Breast epithelium (tissue), 4 donors: ENCODE measurements around the gene PIK3R5. TPM values are rescaled to one million over a fixed set of nuclear protein-coding genes. Genes with fewer than 3 reads are reported as not detected.

Experiments used
- DNase-seq, 2 donors: peaks; one replicate each; pipeline ENCODE4 v3.0.0-alpha.2; 2019; ENCODE audit warnings: low spot score in 2 of 2
- H3K27ac ChIP-seq, 2 donors: fragments of 200-600 bp; sonication (generic) in 1 of 2; one replicate each; pipeline ENCODE4 v1.5.1; 2016 to 2019; ENCODE audit warnings: mild to moderate bottlenecking in 1 of 2
- H3K27me3 ChIP-seq, 2 donors: fragments of 200-600 bp; sonication (generic) in 1 of 2; one replicate each; pipeline versions ENCODE4 v1.5.1 to v1.6.0; 2017 to 2019; ENCODE audit warnings: control low read depth in 1 of 2, mild to moderate bottlenecking in 1 of 2
- H3K36me3 ChIP-seq: fragments of 200-600 bp; one replicate; pipeline ENCODE4 v1.5.1; 2019
- H3K4me1 ChIP-seq, 2 donors: fragments of 200-600 bp; sonication (generic); one replicate each; pipeline ENCODE4 v1.5.1; 2016 to 2019; ENCODE audit warnings: control low read depth in 1 of 2
- H3K4me3 ChIP-seq, 3 donors: fragments of 200-600 bp; sonication (generic); 1 replicate in 2 of 3; 2 replicates in 1 of 3; pipeline ENCODE4 v1.5.1; 2016 to 2019; ENCODE audit warnings: mild to moderate bottlenecking in 3 of 3, moderate library complexity in 2 of 3
- H3K9me3 ChIP-seq, 2 donors: fragments of 200-600 bp; sonication (generic) in 1 of 2; one replicate each; pipeline ENCODE4 v1.5.1; 2016 to 2019; ENCODE audit warnings: control low read depth in 1 of 2
- POLR2A ChIP-seq: fragments of 450-650 bp; IDR thresholded peaks from one replicate; pipeline ENCODE4 v1.6.1; 2016; ENCODE audit warnings: antibody characterized with exemption, mild to moderate bottlenecking, moderate library complexity
- POLR2AphosphoS5 ChIP-seq, 3 donors: sonication (generic); formaldehyde crosslinking; IDR thresholded peaks; one replicate each; pipeline ENCODE4 v1.6.1; 2017; ENCODE audit warnings: antibody characterized with exemption in 3 of 3
- intact Hi-C: fragments of 100-400 bp; cut with DNase I; formaldehyde crosslinking; loops from one replicate; pipeline ENCODE4 v1.15.1; 2023; ENCODE audit warnings: low total_unique reads
- total RNA-seq, 3 donors: library from RNA; depleted of rRNA; stranded (reverse); fragments of >200 nt; gene quantifications; one replicate each; pipeline ENCODE4 v1.1.0, GENCODE V29; 2016
- TF ChIP-seq, protein P1 (sequence below), 3 donors: fragments of 450-650 bp; IDR thresholded peaks; one replicate each; pipeline ENCODE4 v1.5.1; 2016 to 2017; ENCODE audit warnings: antibody characterized with exemption in 3 of 3, mild to moderate bottlenecking in 3 of 3, moderate library complexity in 3 of 3

PIK3R5 gene
- total RNA-seq, 3 donors from 2014 or later = 9.8 to 28.6 (median 12.3) TPM

DNA sequence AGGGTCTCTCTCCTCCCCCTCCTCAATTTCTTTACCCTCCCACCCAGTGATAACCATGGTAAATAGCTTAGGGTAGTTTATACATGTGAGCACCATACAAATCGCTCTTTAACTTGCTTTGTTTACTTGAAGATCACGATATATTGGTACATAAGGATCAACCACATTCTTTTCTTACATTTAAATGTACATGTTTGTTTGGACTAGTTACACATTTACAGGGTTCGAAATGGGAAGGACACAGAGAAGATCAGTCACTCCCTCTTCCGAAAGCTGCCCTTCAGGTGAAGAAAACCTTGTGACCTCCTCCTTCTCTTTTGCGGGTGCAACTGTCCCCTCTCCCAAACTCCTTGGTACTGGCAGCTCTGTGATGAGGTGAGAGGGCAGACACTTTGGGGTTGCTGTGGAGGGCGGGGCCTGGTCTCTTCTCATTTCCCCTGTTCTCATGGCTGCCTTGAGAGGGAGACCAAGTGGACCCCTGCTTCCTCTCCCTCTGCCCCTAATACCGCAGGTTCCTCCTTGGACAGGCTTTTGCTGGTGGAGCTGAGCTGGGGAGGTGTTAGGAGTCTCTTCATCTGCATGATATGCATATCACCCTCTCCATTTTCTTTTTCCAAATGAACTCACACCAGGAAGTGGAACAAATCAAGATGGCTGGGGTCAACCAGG is 93.3 kb downstream of the PIK3R5 start:
- no peak overlapping the region for H3K27ac ChIP-seq
- H3K27me3 ChIP-seq = peaks cover 0 to 7% of the 10 kb centered on the region in 2 donors
- H3K9me3 ChIP-seq = no peaks in the 10 kb centered on the region
- no peak for DNase-seq
- no peaks in the 10 kb centered on the region for H3K36me3 ChIP-seq
- H3K4me1 ChIP-seq = no peaks in the 10 kb centered on the region
- intact Hi-C loops = no loop called here
- H3K4me3 ChIP-seq = no peak overlapping the region
- TF ChIP-seq, protein P1, sequence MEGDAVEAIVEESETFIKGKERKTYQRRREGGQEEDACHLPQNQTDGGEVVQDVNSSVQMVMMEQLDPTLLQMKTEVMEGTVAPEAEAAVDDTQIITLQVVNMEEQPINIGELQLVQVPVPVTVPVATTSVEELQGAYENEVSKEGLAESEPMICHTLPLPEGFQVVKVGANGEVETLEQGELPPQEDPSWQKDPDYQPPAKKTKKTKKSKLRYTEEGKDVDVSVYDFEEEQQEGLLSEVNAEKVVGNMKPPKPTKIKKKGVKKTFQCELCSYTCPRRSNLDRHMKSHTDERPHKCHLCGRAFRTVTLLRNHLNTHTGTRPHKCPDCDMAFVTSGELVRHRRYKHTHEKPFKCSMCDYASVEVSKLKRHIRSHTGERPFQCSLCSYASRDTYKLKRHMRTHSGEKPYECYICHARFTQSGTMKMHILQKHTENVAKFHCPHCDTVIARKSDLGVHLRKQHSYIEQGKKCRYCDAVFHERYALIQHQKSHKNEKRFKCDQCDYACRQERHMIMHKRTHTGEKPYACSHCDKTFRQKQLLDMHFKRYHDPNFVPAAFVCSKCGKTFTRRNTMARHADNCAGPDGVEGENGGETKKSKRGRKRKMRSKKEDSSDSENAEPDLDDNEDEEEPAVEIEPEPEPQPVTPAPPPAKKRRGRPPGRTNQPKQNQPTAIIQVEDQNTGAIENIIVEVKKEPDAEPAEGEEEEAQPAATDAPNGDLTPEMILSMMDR (IDR thresholded peaks at IDR 0.05) = no peak
- TF ChIP-seq POLR2A (no peak), POLR2AphosphoS5 (IDR thresholded peaks at IDR 0.05) (no peak)

DNA sequence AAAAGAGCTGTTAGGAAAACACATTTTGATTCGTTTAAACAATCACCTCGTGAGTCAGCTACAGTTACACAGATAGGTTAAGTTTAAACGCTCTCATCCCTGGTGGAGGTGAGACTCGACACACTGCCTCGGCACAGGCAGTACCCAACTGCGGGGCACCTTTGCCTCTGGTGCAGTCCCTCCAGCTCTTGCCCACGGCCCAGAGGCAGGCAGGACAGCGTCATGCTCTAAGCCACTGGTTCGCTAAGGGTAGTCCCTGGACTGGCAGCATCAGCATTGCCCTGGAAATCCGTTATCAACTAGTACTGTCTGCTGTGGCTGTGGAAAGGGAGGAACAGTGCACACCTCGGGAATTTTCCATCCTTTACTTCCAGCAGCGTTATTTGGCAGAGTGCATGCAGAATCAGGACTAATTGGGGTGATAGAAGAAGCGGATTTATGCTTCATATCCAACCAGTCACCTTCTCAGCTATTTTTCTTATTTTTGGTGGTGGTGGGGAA is 94.4 kb downstream of the PIK3R5 start:
- Histone ChIP-seq H3K4me3 (no peak overlapping the region), H3K9me3 (no peaks in the 10 kb centered on the region), H3K36me3 (no peaks in the 10 kb centered on the region), H3K4me1 (no peaks in the 10 kb centered on the region), H3K27me3 (peaks cover 0 to 7% of the 10 kb centered on the region in 2 donors), H3K27ac (no peak overlapping the region)
- TF ChIP-seq POLR2AphosphoS5 (IDR thresholded peaks at IDR 0.05) = no peak
- TF ChIP-seq, protein P1 (IDR thresholded peaks at IDR 0.05) = no peak
- intact Hi-C loops = no loop called here
- DNase-seq = no peak

DNA sequence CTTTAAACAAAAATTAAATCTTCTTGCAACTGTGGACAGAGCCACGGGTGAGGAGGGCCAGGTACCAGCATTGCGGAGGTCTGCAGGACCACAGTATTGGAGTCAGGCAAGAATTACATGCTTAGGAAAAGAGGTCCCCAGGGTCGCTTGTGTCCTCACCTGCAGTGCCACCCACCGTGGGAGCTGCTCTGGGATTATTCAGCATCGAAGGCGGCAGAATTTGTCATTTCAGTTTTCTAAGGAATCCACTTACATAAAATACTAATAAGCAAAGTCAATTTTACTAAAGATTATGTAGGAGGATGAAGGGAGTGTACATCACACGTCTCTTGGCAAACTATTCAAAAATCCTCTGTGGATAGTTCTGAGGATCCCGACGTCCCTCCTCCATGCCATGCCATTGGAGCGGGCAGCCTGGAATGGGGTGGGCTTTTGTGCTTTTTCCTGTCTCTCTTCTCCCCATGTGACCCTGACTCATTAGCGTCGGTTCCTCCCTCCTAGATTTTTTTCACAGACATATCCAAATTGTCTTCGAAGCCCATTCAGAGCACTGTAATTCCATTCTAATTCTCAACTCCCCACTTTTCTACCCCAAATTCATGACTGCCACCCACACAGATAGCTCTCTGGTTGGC is 95.0 kb downstream of the PIK3R5 start:
- no peaks in the 10 kb centered on the region for H3K4me1 ChIP-seq
- H3K9me3 ChIP-seq = no peaks in the 10 kb centered on the region
- DNase-seq = no peak
- H3K36me3 ChIP-seq = no peaks in the 10 kb centered on the region
- no peak overlapping the region for H3K4me3 ChIP-seq
- no peak overlapping the region for H3K27ac ChIP-seq
- intact Hi-C loops = no loop called here
- TF ChIP-seq POLR2A (no peak), POLR2AphosphoS5 (IDR thresholded peaks at IDR 0.05) (no peak)
- TF ChIP-seq, protein P1 (IDR thresholded peaks at IDR 0.05) = no peak
- peaks cover 0 to 7% of the 10 kb centered on the region in 2 donors for H3K27me3 ChIP-seq

DNA sequence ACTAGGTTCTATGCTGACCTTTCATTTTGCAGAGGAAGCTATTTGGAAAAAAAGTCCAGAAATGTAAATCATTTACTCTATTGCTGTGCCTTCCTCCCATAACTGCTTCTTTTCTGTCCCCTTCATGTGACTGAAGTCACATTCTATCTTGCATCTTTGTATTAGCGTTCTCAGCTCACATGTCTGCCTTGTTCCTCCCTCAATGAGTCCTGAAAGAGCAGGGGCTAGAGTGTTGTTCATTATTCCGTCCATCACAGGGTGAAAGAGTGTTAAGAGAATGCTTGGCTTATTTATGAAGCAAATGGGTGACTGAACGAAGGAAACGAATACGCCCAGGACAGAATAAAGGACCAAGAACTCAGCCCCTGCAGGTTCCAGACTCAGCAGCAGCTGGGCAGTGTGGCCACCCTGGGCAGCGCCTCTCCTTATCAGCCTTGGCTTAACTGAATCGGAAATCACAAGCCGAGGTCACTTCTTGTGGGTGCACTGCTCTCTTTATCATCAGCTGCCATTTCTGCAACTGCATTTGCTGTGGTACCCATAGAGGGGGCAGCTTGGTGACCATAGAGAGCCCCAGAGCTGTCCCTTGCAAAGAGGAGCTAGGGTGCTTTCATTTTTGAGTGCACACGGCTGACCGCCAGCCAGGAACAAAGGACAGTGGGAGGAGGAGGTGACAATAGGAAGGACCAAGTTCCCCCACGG is 96.2 kb downstream of the PIK3R5 start:
- no peak for DNase-seq
- H3K4me3 ChIP-seq = no peak overlapping the region
- no peak overlapping the region for H3K27ac ChIP-seq
- H3K36me3 ChIP-seq = no peaks in the 10 kb centered on the region
- intact Hi-C loops = no loop called here
- TF ChIP-seq POLR2AphosphoS5 (IDR thresholded peaks at IDR 0.05) (no peak), POLR2A (no peak)
- TF ChIP-seq, protein P1 (IDR thresholded peaks at IDR 0.05) = no peak
- no peaks in the 10 kb centered on the region for H3K9me3 ChIP-seq
- peaks cover 0 to 7% of the 10 kb centered on the region in 2 donors for H3K27me3 ChIP-seq
- no peaks in the 10 kb centered on the region for H3K4me1 ChIP-seq

DNA sequence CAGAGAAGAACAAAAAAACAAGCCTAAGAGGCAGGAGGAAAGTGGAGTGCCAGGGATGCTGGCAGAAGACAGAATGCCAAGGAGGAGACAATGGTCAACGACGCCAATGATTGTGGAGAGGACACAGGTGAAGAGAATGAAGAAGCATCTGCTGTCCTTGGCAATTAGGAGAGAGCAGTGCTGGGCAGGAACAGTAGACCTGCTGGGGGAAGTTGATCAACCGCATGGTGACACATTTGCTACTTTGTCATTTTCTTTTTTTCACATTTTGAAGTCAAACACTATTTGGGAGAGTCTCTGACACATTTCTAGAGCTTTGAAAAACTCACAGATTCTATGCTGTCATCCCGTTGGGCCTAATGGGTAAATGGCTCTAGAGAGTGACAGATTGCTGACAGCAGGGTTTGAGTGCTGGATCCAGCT is 97.0 kb downstream of the PIK3R5 start:
- Histone ChIP-seq H3K9me3 (no peaks in the 10 kb centered on the region), H3K27ac (no peak overlapping the region), H3K36me3 (no peaks in the 10 kb centered on the region), H3K27me3 (peaks cover 0 to 2% of the 10 kb centered on the region in 2 donors), H3K4me1 (no peaks in the 10 kb centered on the region), H3K4me3 (no peak overlapping the region)
- TF ChIP-seq POLR2AphosphoS5 (IDR thresholded peaks at IDR 0.05) = no peak
- no peak for TF ChIP-seq POLR2A
- TF ChIP-seq, protein P1 (IDR thresholded peaks at IDR 0.05) = no peak
- DNase-seq = no peak
- intact Hi-C loops = no loop called here
